GM10248 (cell line): ENCODE measurements around the gene CACNA2D3.

Experiments
- CTCF ChIA-PET: fragments of 300-600 bp; sonication (Branson Sonifier 250); formaldehyde crosslinking; extraction: SDS; loops from one replicate; lab custom pipeline; 2021; ENCODE audit warnings: antibody characterized with exemption; lab: Yijun Ruan, JAX
- POLR2A ChIA-PET: fragments of 350-650 bp; sonication (Branson Sonifier 250); formaldehyde crosslinking; extraction: SDS; loops from one replicate; lab custom pipeline; 2020; ENCODE audit warnings: antibody characterized with exemption; lab: Yijun Ruan, JAX
- DNase-seq: peaks from one replicate; pipeline ENCODE4 v3.0.0; 2012; ENCODE audit errors: extremely low spot score
- TF ChIP-seq, protein P1 (sequence below): IDR thresholded peaks from 2 replicates; pipeline ENCODE4 v1.5.1; 2012; ENCODE audit warnings: mild to moderate bottlenecking, low read depth; ENCODE audit errors: extremely low read depth, missing control alignments, control extremely low read depth

CACNA2D3 gene

GRCh38 chr3:54863786-54864185, 741.4 kb downstream of the CACNA2D3 start:
- POLR2A ChIA-PET = no interaction called here
- CTCF ChIA-PET = no interaction called here
- no peak for DNase-seq
- TF ChIP-seq, protein P1, sequence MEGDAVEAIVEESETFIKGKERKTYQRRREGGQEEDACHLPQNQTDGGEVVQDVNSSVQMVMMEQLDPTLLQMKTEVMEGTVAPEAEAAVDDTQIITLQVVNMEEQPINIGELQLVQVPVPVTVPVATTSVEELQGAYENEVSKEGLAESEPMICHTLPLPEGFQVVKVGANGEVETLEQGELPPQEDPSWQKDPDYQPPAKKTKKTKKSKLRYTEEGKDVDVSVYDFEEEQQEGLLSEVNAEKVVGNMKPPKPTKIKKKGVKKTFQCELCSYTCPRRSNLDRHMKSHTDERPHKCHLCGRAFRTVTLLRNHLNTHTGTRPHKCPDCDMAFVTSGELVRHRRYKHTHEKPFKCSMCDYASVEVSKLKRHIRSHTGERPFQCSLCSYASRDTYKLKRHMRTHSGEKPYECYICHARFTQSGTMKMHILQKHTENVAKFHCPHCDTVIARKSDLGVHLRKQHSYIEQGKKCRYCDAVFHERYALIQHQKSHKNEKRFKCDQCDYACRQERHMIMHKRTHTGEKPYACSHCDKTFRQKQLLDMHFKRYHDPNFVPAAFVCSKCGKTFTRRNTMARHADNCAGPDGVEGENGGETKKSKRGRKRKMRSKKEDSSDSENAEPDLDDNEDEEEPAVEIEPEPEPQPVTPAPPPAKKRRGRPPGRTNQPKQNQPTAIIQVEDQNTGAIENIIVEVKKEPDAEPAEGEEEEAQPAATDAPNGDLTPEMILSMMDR = no peak

DNA sequence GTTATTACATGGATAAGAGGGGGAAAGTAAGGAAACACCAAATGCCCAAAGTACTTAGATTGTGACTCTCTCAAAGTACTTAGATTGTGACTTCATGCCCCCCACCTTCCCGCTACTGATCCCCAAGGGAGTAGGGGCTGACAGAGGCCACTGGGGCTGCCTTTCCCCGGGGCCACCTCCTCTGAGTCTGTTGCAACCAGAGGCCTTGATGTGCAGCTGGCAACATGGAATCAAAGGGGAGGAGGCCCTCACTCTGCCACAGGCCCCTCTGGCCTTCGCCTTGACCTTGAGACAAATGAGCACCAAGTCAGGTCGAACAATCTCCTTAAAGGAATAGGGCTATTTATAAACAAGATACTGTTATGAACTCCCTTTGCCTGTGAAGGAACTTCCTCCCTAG, 743.0 kb downstream of the CACNA2D3 start:
- CTCF ChIA-PET = no interaction called here
- DNase-seq = no peak
- POLR2A ChIA-PET = no interaction called here
- TF ChIP-seq, protein P1 = no peak

DNA sequence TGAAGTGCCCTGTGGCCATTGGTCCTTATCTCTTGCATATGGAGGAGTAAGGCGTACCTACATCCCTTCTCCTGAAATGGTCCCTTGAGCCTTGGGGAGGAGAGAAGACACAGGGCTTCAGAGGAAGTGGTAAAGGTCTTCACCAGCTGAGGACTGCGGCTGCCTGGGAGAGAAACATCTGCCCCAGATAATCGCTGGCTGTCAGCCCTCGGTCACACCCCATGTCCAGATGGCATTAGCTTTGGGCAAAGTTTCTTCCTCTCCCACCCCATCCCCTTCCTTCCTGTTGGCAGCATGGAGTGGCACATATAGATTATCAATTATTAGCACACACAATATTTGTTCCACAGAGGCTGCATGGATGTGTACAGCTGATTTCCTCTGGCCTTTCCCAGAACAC, 743.9 kb downstream of the CACNA2D3 start:
- TF ChIP-seq, protein P1 = no peak
- POLR2A ChIA-PET = no interaction called here
- CTCF ChIA-PET = no interaction called here
- no peak for DNase-seq

GRCh38 chr3:54870423-54870822, 748.1 kb downstream of the CACNA2D3 start:
- POLR2A ChIA-PET = no interaction called here
- CTCF ChIA-PET = no interaction called here
- TF ChIP-seq, protein P1 = peak; percentile 20
- DNase-seq = no peak

- POLR2A ChIA-PET = no interaction called here
- DNase-seq = no peak
- CTCF ChIA-PET = no interaction called here
- TF ChIP-seq, protein P1 = no peak
Observed at GRCh38 chr3:54871867-54872266, 749.5 kb downstream of the CACNA2D3 start.

DNA sequence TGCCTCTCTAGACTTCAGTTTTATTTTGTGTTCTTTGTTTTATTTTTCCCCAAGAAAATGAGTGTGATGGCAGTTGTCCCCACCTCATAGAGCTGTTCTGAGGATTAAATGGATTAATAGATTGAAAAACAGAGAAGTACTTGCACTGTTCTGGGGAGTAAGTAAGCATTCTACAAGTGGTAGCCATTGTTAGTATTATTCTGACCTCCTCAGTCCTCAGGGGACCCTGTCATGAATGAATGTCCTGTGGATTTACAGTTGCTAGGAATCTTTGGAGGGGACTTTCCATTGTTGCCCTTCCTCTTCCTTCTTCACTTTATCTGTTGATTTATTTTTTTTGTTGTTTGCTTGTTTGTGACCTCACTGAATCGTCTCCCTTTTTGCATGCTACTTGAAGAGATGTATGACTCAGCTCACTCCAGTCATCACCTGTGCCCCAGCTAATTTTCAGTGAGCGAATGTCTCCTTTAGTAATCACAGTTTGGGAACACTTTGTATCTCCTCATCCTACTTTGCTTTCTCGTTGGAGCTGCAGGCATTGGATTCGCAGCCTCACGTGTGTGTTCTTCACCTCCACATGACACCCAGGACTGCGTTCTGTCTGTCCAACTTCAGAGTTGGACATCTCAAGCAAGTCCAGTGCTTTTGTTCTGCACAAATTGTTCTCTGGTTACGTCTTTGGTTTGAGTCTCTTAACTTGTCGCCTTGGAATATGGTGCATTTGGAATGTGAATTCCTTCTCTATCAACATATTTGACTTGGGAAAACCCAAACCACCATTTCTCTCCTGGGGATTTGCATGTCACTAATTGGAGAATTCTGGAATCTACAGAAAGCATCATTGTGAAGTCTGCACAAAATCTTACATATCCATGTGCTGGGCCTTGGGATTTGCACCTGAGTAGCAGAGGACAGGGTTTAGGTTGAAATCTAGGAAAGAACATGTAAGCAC, 751.0 kb downstream of the CACNA2D3 start:
- ChIA-PET CTCF (no interaction called here), POLR2A (no interaction called here)
- TF ChIP-seq, protein P1 = no peak
- no peak for DNase-seq
